GM18909 (cell line): ENCODE data around the gene ASMT.
"Not testable (repeated sequence)": the region's sequence is repeated elsewhere in the genome, so short reads cannot be mapped to it uniquely, and the experiment has no call there.

ENCODE experiments used
- ATAC-seq: cut with Tn5 transposase; IDR thresholded peaks from one replicate; pipeline ENCODE4 v1.9.1; 2021; ENCODE audit warnings: mild to moderate bottlenecking; ENCODE audit not compliant: unreplicated experiment, poor library complexity

Gene ASMT

DNA sequence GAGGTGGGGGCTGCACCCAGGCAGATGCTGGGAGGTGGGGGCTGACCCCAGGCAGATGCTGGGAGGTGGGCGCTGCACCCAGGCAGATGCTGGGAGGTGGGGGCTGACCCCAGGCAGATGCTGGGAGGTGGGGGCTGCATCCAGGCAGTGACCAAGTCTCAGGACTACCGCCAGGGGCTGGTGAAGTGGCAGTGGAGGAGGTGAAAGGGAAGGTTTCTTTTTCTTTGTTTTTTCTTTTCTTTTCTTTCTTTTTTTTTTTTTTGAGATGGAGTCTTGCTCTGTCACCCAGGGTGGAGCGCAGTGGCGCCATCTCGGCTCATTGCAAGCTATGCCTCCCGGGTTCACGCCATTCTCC, 10.0 kb downstream of the ASMT start:
- not testable (repeated sequence) for ATAC-seq

DNA sequence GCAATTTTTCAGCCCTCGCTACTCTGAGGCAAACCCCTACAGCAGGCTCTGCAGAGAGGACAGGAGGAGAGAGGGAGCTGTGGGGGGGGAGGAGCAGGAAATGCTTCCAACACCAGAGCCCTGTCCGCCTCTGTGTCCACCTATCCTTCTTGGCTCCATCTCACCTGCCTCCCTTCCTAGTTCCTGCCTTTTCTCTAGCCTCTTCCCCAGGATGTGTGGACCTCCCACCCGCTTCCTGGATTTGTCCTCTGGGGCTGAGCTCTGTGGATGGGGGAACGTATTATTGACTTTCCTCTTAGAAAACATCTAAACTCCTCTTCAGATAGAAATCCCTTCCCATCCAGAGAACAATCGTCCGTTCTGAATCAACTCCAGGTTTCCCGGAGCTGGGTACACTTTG, 14.4 kb downstream of the ASMT start:
- no peak for ATAC-seq

DNA sequence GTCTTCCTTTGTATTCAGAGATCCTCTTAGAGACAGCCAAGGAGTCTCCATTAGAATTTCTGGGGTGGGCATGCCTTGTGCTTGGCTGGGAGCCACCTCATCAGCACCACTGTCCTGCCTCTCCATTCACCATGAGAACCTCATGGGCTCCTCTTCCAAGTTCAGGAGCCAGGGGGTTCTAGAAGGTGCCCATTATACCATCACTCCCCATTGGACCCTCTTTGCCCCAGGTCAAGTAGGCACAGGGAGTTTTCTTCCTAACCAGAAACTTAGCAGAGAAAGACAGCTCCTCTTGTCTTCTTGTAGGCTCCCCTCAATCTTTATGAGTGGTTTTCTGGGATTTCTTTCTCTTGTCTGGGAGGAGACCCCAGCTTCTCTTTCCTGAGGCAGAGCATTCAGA, 31.1 kb downstream of the ASMT start:
- no peak for ATAC-seq

DNA sequence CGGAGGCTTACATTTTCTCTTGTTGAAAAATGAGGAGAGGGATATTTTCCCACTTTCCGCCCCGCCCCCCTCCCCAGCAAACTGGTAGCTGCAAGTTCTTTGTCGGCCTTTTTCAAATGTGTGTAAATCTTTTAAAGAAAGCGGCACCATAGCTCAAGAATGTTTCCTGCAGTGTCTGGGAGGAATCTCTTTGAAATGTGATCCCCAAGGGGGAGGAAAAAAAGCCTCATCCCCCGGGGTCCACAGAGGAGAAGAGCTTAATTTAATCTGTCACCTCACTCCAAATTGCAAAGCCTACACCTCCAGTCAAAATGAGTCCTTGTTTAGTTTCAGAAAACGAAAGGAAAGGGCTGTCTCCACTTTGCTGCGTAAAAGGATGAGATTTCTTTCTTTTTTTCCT, 34.8 kb downstream of the ASMT start:
- no peak for ATAC-seq

DNA sequence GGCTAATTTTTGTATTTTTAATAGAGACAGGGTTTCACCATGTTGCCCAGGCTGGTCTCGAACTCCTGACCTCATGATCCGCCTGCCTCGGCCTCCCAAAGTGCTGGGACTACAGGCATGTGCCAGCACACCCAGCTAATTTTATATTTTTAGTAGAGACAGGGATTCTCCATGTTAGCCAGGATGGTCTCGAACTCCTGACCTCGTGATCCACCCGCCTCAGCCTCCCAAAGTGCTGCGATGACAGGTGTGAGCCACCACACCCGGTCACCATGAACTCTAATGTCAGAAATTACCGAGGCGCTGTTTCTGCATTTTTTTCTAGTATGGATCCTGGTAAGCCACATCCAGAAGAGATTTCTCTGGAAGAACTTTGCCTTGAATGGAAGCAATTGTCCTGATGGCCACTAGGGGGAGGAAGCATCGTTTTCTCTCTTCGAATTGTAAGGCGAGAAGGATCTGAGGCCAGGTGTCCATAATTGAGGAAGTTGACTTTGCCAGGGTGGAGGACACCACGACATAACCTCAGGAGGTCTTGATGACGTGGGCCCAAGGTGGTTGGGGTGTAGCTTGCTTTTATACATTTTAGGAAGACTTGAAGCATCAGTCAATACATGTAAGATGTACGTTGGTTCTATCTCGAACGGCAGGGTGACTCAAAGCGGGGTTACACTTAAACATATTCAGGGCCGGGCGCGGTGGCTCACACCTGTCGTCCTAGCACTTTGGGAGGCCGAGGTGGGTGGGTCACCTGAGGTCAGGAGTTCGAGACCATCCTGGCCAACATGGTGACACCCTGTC, 37.4 kb downstream of the ASMT start:
- ATAC-seq, result not testable (repeated sequence)

DNA sequence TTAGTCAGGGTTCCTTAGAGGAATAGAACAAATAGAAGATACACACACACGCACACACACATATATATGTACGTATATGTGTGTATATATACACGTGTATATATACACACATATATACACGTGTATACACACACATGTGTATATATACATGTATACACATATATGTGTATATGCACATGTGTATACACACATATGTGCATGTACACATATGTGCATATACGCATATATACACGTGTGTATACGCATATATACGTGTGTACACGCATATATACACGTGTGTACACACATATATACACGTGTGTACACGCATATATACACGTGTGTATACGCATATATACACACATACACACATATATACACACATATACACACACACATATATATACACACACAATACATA, 41.5 kb downstream of the ASMT start:
- no peak for ATAC-seq

DNA sequence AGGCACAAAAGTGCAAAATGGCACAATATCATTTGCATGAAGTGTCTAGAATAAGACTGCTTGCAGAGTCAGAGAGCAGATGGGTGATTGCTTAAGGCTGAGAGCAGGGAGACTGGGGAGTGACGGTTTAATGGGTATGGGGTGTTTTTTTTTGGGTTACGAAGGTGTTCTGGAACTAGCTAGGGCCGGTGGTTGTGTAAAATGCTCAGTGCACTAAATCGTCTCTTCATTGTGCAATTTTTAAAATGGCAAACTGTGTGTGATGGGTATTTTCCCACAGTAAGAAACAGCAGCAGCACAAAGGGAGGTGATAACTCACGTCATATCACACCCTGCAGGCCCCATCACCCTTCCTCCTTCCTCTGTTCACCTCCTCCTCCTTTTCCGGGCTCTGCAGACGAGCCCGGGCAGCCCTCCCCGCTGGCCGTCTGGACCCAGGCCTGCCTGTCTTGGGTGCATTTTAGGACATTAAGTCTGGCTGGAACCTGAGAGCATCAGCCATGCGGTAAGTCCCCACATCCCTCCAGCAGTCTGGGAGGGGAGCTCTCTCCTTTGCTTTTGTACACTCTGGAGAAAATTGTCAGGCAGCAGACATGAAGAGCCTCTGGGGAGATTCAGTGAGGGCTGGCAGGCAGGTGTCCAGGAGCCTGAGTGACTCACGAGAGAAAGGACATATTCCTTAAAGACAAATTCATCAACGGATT, 42.7 kb downstream of the ASMT start:
- peak; percentile 53 for ATAC-seq

DNA sequence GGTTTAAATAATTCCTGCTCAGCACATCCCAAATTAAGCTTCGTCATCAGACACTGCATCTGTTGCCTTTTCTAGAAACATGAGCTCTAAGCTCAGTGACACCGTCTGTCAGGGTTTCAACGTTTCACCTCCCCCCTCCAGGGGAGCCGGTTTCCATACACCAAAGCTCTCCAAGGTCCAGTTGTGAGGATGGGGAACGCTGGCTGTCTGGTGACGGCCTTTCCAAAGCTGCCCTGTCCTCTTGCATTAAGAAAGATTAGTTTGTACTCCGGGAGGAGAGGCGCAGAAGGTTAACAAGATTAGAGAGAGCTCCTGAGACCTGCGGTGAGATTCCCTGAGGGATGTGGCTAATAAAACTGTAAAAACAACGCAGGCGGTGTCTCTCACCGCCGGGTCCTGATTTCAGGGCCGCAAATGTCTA, 43.2 kb downstream of the ASMT start:
- ATAC-seq, result no peak

DNA sequence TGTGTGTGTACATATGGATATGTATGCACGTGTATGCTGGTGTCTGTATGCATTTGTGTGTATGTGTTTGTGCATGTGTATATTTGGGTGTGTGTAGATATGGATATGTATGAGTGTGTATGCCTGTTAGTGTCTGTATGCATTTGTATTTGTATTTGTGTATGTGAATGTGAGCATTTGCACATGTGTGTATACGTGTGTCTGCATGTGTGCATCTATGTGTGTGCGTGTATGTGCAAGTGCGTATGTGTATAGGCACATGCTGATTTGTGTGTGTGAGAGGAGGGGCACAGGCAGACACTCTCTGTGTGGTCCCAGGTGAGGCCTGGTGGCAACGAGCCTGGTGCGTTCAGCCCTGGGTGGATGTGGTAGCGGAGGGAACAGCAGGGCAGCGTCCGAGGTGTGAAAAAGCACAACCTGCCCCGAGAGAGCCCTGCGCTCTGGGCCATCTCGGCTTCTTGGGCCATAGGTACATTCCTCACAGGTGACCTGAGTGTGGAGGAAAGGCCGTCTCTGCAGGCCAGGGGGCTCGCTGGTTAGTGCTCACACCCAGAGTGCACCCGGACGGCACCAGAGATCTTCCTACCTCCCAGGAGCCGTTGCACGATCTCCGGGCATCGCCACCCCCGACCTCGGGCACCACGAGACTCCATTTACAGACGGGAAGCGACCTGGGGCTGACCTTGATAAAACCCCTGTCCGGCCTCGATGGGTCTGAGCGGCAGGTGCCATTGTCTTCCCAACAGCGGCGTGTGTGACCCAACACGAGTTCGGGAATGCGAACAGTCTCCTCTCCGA, 45.0 kb downstream of the ASMT start:
- no peak for ATAC-seq

DNA sequence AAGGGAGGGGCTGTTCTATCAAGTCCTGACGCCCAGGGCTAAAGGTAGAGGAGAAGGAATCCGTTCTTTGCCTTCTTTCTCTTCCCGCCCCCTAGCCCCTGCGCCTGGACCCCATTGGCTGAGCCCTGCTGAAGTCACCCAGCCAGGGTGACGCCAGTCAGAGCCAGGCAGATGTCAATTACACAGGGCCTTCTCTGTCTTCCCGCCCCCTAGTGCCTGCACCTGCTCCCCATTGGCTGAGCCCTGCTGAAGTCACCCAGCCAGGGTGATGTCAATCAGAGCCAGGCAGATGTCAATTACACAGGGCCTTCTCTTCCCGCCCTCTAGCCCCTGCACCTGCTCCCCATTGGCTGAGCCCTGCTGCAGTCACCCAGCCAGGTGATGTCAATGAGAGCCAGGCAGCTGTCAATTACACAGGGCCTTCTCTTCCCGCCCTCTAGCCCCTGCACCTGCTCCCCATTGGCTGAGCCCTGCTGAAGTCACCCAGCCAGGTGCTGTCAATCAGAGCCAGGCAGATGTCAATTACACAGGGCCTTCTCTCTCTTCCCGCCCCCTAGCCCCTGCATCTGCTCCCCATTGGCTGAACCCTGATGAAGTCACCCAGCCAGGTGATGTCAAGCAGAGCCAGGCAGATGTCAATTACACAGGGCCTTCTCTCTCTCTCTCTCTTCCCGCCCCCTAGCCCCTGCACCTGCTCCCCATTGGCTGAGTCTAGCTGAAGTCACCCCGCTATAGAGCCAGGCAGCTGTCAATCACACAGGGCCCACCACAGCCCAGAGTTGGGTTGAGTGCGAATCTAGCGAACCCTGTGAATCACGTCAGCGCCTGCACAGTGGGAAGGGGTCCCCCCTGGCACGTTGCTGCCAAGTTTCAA, 46.4 kb downstream of the ASMT start:
- ATAC-seq, result peak; percentile 87

DNA sequence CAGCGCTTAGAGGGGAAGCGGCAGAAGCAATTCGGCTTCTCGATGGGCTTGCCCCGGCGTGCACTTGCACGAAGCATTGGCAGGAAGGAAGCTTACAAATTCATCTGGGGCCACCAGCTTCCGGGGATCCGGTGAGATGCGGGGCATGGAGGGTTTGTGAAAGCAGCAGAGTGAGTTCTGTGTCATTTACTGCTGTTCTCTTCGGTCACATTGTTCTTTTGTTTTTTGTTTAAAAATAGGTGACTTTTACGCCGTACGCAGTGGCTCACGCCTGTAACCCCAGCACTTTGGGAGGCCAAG, 47.0 kb downstream of the ASMT start:
- no peak for ATAC-seq

DNA sequence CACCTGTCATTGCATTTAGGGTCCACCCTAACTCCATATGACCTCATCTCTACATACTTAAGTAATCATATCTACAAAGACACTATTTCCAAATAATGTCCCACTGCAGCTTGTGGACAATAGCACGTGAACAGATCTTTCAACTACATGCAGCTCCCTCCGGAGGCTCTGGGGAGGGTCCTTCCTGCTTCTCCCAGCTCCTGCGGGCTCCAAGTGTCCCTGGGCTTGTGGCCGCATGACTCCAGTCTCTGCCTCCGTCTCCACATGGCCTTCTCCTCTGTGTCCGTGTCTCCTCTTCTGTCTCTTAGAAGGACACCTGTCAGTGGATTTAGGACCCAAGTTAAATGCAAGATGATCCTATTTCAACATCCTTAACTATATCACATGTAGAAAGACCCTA, 52.7 kb downstream of the ASMT start:
- no peak for ATAC-seq

DNA sequence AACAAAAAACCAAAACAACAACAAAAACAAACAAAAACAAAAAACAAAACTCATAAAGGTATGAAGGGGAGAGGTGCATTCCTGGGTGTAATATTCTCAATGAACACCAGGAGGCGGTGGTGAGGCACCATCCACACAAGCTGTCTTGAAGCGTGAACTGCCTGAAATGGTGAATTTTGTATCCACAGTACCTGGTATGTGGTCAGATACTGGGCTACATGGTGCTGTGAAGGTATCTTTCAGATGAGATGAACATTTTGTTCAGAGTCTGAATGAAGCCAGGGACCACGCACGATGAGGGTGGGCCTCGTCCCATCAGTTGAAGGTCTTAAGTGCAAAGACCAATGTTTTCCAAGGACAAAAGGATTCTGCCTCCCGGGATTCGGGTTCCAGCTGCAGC, 58.5 kb downstream of the ASMT start:
- no peak for ATAC-seq

DNA sequence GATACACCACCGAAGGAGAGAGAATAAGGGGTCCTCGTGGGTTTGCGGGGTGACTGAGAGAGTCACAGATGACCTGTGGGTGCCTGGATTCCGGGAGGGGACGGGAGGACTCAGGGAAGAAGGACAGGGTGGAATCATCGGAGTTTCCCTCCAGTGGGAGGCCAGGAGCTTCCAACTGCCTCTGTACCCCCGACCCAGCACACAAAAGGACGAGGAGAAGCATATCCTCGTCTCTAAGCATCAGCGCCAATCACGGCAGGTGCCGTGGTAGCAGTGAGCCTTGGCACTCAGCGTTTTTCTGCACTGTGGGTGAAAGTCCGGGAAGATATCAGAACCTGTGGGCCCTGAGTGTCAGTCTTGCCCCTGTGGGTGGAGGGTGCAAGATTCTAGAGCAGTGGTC, 62.0 kb downstream of the ASMT start:
- ATAC-seq, result no peak

DNA sequence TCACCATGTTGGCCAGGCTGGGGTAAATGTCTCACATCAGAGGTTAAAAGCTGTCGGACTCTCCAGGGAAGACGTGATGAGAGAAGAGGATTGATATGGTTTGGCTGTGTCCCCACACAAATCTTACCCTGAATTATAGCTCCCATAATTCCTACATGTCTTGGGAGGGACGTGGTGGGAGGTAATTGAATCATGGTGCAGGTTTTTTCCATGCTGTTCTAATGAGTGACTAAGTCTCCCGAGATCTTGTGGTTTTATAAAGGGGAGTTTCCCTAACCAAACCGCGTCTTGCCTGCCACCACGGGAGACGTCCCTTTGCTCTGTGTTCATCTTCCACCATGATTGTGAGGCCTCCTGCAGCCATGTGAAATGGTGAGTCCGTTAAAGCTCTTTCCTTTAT, 64.4 kb downstream of the ASMT start:
- no peak for ATAC-seq

DNA sequence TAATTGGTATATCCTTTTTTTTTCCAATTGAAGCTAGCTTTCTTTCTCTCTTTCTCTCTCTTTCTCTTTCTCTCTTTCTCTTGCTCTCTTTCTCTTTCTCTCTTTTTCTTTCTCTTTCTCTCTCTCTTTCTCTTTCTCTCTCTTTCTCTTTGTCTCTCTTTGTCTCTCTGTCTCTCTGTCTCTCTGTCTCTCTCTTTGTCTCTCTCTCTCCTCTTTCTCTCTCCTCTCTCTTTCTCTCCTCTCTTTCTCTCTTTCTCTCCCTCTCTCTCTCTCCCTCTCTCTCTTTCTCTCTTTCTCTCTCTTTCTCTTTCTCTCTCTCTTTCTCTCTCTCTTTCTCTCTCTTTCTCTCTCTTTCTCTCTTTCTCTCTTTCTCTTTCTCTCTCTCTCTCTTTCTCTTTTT, 66.6 kb downstream of the ASMT start:
- no peak for ATAC-seq

DNA sequence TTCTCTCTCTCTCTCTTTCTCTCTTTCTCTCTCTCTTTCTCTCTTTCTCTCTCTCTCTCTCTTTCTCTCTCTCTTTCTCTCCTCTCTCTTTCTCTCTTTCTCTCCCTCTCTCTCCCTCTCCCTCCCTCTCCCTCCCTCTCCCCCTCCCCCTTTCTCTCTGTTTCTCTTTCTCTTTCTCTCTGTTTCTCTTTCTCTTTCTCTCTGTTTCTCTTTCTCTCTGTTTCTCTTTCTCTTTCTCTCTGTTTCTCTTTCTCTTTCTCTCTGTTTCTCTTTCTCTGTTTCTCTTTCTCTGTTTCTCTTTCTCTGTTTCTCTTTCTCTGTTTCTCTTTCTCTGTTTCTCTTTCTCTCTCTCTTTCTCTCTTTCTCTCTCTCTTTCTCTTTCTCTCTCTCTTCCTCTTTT, 67.0 kb downstream of the ASMT start:
- not testable (repeated sequence) for ATAC-seq

DNA sequence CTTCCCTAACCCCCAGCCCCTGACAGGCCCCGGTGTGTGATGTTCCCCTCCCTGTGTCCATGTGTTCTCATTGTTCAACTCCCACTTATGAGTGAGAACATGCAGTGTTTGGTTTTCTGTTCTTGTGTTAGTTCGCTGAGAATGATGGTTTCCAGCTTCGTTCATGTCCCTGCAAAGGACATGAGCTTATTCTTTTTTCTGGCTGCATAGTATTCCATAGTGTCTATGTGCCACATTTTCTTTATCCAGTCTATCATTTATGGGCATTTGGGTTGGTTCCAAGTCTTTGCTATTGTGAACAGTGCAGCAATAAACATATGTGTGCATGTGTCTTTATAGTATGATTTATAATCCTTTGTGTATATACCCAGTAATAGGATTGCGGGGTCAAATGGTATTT, 67.6 kb downstream of the ASMT start:
- not testable (repeated sequence) for ATAC-seq

DNA sequence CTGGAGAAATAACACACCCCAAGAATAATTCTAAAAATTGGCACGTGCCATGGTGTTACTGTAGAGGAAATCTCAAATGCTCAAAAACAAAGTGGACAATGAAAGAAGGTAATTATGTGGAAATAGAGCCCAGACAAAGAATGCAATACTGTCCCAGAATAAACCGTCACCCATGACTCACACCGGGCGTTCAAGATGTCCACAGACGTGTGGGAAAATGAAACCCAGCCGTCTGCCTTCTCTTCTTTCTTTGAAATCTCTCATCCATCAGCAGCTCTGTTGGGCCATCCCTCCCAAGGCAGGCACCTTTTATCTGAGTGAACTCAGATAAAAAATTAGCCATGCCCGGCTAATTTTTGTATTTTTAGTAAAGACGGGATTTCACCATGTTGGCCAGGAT, 70.0 kb downstream of the ASMT start:
- ATAC-seq, result not testable (repeated sequence)

DNA sequence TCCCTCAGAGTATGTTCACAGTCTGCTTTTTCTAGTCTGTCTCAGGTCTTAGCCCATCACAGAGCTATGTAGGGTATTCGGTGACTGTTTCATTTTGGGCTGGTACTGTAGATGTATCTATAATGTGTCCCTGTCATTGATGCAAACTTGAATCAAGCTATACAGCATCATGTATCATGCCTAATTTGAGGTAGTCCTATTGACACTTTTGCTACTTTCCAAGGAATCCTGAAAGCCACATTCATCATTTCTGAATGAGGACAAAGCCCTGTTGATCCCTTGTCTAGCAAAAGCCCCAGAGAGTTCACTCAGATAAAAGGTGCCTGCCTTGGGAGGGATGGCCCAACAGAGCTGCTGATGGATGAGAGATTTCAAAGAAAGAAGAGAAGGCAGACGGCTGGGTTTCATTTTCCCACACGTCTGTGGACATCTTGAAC, 70.6 kb downstream of the ASMT start:
- ATAC-seq, result not testable (repeated sequence)
